HEK293 (cell line): ENCODE measurements around the gene PRSS33.

Source experiments
- CTCF ChIA-PET: fragments of 350-600 bp; formaldehyde crosslinking; extraction: SDS; loops from one replicate; lab custom pipeline; 2021; ENCODE audit warnings: antibody characterized with exemption; lab: Yijun Ruan, JAX
- POLR2A ChIA-PET: fragments of 300-600 bp; formaldehyde crosslinking; extraction: SDS; loops from one replicate; lab custom pipeline; 2020; ENCODE audit warnings: antibody characterized with exemption, inconsistent platforms; lab: Yijun Ruan, JAX
- H3K27ac ChIP-seq: fragments of 200-500 bp; sonication (Bioruptor generic); 2 replicates; pipeline ENCODE4 v1.5.1; 2014; ENCODE audit warnings: low read depth, low read length, control low read depth, inconsistent platforms; ENCODE audit errors: extremely low read depth
- H3K36me3 ChIP-seq, 2 experiments: fragments of 200-500 bp in 1 of 2; sonication (Bioruptor generic) in 1 of 2; 1 replicate in 1 of 2; 2 replicates in 1 of 2; pipeline ENCODE4 v1.5.1; 2014 to 2017; ENCODE audit warnings: inconsistent platforms in 2 of 2, low read length in 2 of 2; ENCODE audit not compliant: control insufficient read depth in 2 of 2, insufficient read depth in 1 of 2
- H3K4me1 ChIP-seq: fragments of 200-500 bp; sonication (Bioruptor generic); 2 replicates; pipeline ENCODE4 v1.5.1; 2014; ENCODE audit warnings: mild to moderate bottlenecking, low read length, inconsistent platforms; ENCODE audit not compliant: control insufficient read depth, insufficient read depth
- H3K4me3 ChIP-seq: 2 replicates; pipeline ENCODE4 v1.5.1; 2011; ENCODE audit warnings: low read depth, mild to moderate bottlenecking, control low read depth, low read length, moderate library complexity
- H3K9me3 ChIP-seq: fragments of 200-500 bp; sonication (Bioruptor generic); 2 replicates; pipeline ENCODE4 v1.5.1; 2014; ENCODE audit warnings: low read depth, low read length, inconsistent platforms; ENCODE audit not compliant: control insufficient read depth, insufficient read depth
- BCL11A ChIP-seq: fragments of 450-650 bp; formaldehyde crosslinking; IDR thresholded peaks from 2 replicates; pipeline ENCODE4 v1.5.1; 2016; ENCODE audit warnings: low read depth, missing biosample characterization, missing genetic modification characterization
- GFI1B ChIP-seq: fragments of 450-650 bp; formaldehyde crosslinking; IDR thresholded peaks from 2 replicates; pipeline ENCODE4 v1.5.1; 2016; ENCODE audit warnings: missing biosample characterization, missing genetic modification characterization
- GLIS2 ChIP-seq: fragments of 450-650 bp; formaldehyde crosslinking; IDR thresholded peaks from 2 replicates; pipeline ENCODE4 v1.5.1; 2016; ENCODE audit warnings: missing biosample characterization, missing genetic modification characterization
- HOXC10 ChIP-seq: sonication (generic); formaldehyde crosslinking; IDR thresholded peaks from 2 replicates; pipeline ENCODE4 v1.8.1; 2023; ENCODE audit warnings: mild to moderate bottlenecking, missing genetic modification reagents
- HOXD13 ChIP-seq: sonication (generic); formaldehyde crosslinking; IDR thresholded peaks from 2 replicates; pipeline ENCODE4 v1.8.0; 2022; ENCODE audit warnings: missing genetic modification reagents, borderline replicate concordance
- MEIS1 ChIP-seq: sonication (generic); formaldehyde crosslinking; IDR thresholded peaks from 2 replicates; pipeline ENCODE4 v1.8.1; 2022; ENCODE audit warnings: missing genetic modification reagents, mild to moderate bottlenecking, borderline replicate concordance
- SETDB1 ChIP-seq: IDR thresholded peaks from one replicate; pipeline ENCODE4 v1.6.1; 2017; ENCODE audit warnings: mild to moderate bottlenecking, low read length, moderate library complexity, mixed read lengths; ENCODE audit not compliant: insufficient read length
- SP2 ChIP-seq: fragments of 450-650 bp; formaldehyde crosslinking; IDR thresholded peaks from 2 replicates; pipeline ENCODE4 v1.5.1; 2016; ENCODE audit warnings: missing biosample characterization, missing genetic modification characterization
- YY1 ChIP-seq: fragments of 450-650 bp; formaldehyde crosslinking; IDR thresholded peaks from 2 replicates; pipeline ENCODE4 v1.5.1; 2018; ENCODE audit warnings: missing biosample characterization, missing genetic modification characterization
- YY2 ChIP-seq: fragments of 450-650 bp; formaldehyde crosslinking; IDR thresholded peaks from 2 replicates; pipeline ENCODE4 v1.5.1; 2016; ENCODE audit warnings: missing biosample characterization, missing genetic modification characterization
- ZBTB21 ChIP-seq: fragments of 450-650 bp; formaldehyde crosslinking; IDR thresholded peaks from 2 replicates; pipeline ENCODE4 v1.5.1; 2017; ENCODE audit warnings: missing biosample characterization, missing genetic modification characterization
- ZNF112 ChIP-seq: fragments of 450-650 bp; formaldehyde crosslinking; IDR thresholded peaks from 2 replicates; pipeline ENCODE4 v1.5.0; 2017; ENCODE audit warnings: missing biosample characterization, missing genetic modification characterization
- ZNF16 ChIP-seq: fragments of 450-650 bp; formaldehyde crosslinking; IDR thresholded peaks from 2 replicates; pipeline ENCODE4 v1.5.1; 2016; ENCODE audit warnings: low read depth, missing biosample characterization, missing genetic modification characterization
- ZNF175 ChIP-seq: fragments of 450-650 bp; formaldehyde crosslinking; IDR thresholded peaks from 2 replicates; pipeline ENCODE4 v1.5.1; 2016; ENCODE audit warnings: missing biosample characterization, missing genetic modification characterization
- ZNF202 ChIP-seq: fragments of 450-650 bp; formaldehyde crosslinking; IDR thresholded peaks from 2 replicates; pipeline ENCODE4 v1.5.1; 2016; ENCODE audit warnings: missing biosample characterization, missing genetic modification characterization, borderline replicate concordance
- ZNF214 ChIP-seq: fragments of 450-650 bp; formaldehyde crosslinking; IDR thresholded peaks from 2 replicates; pipeline ENCODE4 v1.5.1; 2017; ENCODE audit warnings: missing biosample characterization, mild to moderate bottlenecking, missing genetic modification characterization, borderline replicate concordance
- ZNF23 ChIP-seq: fragments of 450-650 bp; formaldehyde crosslinking; IDR thresholded peaks from 2 replicates; pipeline ENCODE4 v1.5.1; 2016; ENCODE audit warnings: missing biosample characterization, missing genetic modification characterization, borderline replicate concordance
- ZNF350 ChIP-seq: fragments of 450-650 bp; formaldehyde crosslinking; IDR thresholded peaks from 2 replicates; pipeline ENCODE4 v1.5.0; 2017; ENCODE audit warnings: missing biosample characterization, mild to moderate bottlenecking, missing genetic modification characterization
- ZNF404 ChIP-seq: fragments of 450-650 bp; formaldehyde crosslinking; IDR thresholded peaks from 2 replicates; pipeline ENCODE4 v1.5.1; 2017; ENCODE audit warnings: missing biosample characterization, missing genetic modification characterization
- ZNF423 ChIP-seq: fragments of 450-650 bp; formaldehyde crosslinking; IDR thresholded peaks from 2 replicates; pipeline ENCODE4 v1.5.1; 2016; ENCODE audit warnings: missing biosample characterization, missing genetic modification characterization
- ZNF571 ChIP-seq: fragments of 450-650 bp; formaldehyde crosslinking; IDR thresholded peaks from 2 replicates; pipeline ENCODE4 v1.5.0; 2017; ENCODE audit warnings: missing biosample characterization, missing genetic modification characterization
- ZNF654 ChIP-seq: fragments of 450-650 bp; formaldehyde crosslinking; IDR thresholded peaks from 2 replicates; pipeline ENCODE4 v1.5.1; 2016; ENCODE audit warnings: low read depth, missing biosample characterization, missing genetic modification characterization
- ZNF660 ChIP-seq: fragments of 450-650 bp; IDR thresholded peaks from 2 replicates; pipeline ENCODE4 v1.5.1; 2018; ENCODE audit warnings: missing biosample characterization, mild to moderate bottlenecking, missing genetic modification characterization
- ZNF777 ChIP-seq: fragments of 450-650 bp; formaldehyde crosslinking; IDR thresholded peaks from 2 replicates; pipeline ENCODE4 v1.5.1; 2017; ENCODE audit warnings: missing biosample characterization, missing genetic modification characterization, borderline replicate concordance
- ZNF837 ChIP-seq: fragments of 450-650 bp; formaldehyde crosslinking; IDR thresholded peaks from 2 replicates; pipeline ENCODE4 v1.5.1; 2016; ENCODE audit warnings: missing biosample characterization, missing genetic modification characterization
- ZSCAN30 ChIP-seq: fragments of 450-650 bp; IDR thresholded peaks from 2 replicates; pipeline ENCODE4 v1.5.1; 2018; ENCODE audit warnings: missing biosample characterization, mild to moderate bottlenecking, missing genetic modification characterization, moderate library complexity
- TF ChIP-seq, protein P1 (sequence below): fragments of 450-650 bp; formaldehyde crosslinking; IDR thresholded peaks from 2 replicates; pipeline ENCODE4 v1.5.1; 2017; ENCODE audit warnings: missing biosample characterization, missing genetic modification characterization
- TF ChIP-seq, protein P2 (sequence below): fragments of 450-650 bp; formaldehyde crosslinking; IDR thresholded peaks from 2 replicates; pipeline ENCODE4 v1.5.1; 2017; ENCODE audit warnings: missing biosample characterization, missing genetic modification characterization
- TF ChIP-seq, protein P3 (sequence below): fragments of 450-650 bp; formaldehyde crosslinking; IDR thresholded peaks from 2 replicates; pipeline ENCODE4 v1.5.1; 2016; ENCODE audit warnings: missing biosample characterization, missing genetic modification characterization
- TF ChIP-seq, protein P4 (sequence below): fragments of 450-650 bp; formaldehyde crosslinking; IDR thresholded peaks from 2 replicates; pipeline ENCODE4 v1.5.1; 2016; ENCODE audit warnings: missing biosample characterization, missing genetic modification characterization

The PRSS33 gene

DNA sequence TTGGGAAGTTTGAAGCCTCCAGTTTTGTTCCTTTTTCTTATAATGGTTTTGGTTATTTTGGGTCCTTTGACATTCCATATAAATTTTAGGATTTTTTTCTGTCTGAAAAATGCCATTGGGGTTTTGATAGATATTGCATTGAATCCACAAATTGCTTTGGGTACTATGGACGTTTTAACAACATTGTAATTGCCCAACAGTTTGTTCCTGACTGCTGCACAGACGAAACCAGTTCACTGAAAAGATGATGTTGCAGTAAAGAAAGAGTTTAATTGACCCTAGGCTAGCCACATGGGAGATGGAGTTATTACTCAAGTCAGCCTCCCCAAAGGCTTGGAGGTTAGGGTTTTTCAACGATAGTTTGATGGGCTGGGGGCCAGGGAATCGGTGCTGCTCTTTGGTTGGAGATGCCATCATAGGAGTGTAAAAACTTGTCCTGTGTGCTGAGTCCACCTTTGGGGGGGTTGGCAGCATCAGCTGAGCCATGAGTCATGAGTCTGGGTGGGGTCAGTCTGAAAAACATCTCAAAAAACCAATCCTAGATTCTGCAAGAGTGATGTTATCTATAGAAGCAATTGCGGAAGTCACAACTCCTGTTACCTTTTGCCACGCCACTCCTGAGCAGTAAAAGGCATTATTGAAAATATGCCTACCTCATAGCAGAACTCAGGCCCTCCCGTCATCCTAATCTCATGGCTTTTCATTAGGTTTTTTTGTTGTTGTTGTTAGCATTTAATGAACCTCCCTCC is 8.2 kb upstream of the PRSS33 start (continued):
- TF ChIP-seq YY1 (tag by site-specific recombination) (no peak), ZNF404 (tag by site-specific recombination) (no peak), GFI1B (tag by site-specific recombination) (peak; percentile 19; the same call in 1 of the 2 replicates), GLIS2 (tag by site-specific recombination) (no peak), SP2 (tag by site-specific recombination) (no peak), ZSCAN30 (tag by site-specific recombination) (no peak), HOXC10 (no peak), ZNF423 (tag by site-specific recombination) (no peak), ZNF16 (tag by site-specific recombination) (no peak), BCL11A (no peak)
- TF ChIP-seq, protein P1, sequence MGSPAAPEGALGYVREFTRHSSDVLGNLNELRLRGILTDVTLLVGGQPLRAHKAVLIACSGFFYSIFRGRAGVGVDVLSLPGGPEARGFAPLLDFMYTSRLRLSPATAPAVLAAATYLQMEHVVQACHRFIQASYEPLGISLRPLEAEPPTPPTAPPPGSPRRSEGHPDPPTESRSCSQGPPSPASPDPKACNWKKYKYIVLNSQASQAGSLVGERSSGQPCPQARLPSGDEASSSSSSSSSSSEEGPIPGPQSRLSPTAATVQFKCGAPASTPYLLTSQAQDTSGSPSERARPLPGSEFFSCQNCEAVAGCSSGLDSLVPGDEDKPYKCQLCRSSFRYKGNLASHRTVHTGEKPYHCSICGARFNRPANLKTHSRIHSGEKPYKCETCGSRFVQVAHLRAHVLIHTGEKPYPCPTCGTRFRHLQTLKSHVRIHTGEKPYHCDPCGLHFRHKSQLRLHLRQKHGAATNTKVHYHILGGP (tag by site-specific recombination) = no peak

DNA sequence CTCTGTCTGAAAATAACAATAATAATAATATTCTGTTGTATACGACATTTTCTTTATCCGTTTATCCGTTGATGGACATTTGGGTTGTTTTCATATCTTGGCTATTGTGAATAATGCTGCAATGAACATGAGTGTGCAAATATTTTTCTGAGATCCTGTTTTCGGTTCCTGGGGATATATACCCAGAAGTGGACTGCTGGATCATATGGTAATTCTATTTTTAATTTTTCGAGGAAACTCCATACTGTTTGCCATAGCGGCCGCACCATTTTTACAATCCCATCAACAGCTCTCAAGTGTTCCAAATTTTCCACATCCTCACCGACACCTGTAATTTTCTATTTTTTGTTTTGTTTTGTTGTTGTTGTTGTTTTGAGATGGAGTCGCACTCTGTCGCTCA is 5.6 kb upstream of the PRSS33 start:
- Histone ChIP-seq H3K4me3 (no peak overlapping the region), H3K9me3 (no peaks in the 10 kb centered on the region), H3K27ac (no peak overlapping the region), H3K36me3 (no peaks in the 10 kb centered on the region), H3K4me1 (peaks cover 8% of the 10 kb centered on the region; the same call in 1 of the 2 replicates)
- ChIA-PET CTCF (no interaction called here), POLR2A (no interaction called here)
- TF ChIP-seq, protein P2, sequence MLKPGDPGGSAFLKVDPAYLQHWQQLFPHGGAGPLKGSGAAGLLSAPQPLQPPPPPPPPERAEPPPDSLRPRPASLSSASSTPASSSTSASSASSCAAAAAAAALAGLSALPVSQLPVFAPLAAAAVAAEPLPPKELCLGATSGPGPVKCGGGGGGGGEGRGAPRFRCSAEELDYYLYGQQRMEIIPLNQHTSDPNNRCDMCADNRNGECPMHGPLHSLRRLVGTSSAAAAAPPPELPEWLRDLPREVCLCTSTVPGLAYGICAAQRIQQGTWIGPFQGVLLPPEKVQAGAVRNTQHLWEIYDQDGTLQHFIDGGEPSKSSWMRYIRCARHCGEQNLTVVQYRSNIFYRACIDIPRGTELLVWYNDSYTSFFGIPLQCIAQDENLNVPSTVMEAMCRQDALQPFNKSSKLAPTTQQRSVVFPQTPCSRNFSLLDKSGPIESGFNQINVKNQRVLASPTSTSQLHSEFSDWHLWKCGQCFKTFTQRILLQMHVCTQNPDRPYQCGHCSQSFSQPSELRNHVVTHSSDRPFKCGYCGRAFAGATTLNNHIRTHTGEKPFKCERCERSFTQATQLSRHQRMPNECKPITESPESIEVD = no peak
- TF ChIP-seq ZNF571 (tag by site-specific recombination) (no peak), ZNF23 (tag by site-specific recombination) (no peak), ZNF175 (tag by site-specific recombination) (no peak), SETDB1 (no peak), MEIS1 (CRISPR knock-in tag) (no peak), ZNF777 (tag by site-specific recombination) (no peak), ZNF214 (tag by site-specific recombination) (no peak), SP2 (tag by site-specific recombination) (no peak), YY2 (tag by site-specific recombination) (no peak), ZNF350 (tag by site-specific recombination) (no peak), ZNF660 (no peak), ZBTB21 (no peak), ZNF202 (tag by site-specific recombination) (no peak), ZNF837 (tag by site-specific recombination) (no peak), ZNF112 (no peak), HOXD13 (no peak), ZNF654 (no peak)
- TF ChIP-seq, protein P3, sequence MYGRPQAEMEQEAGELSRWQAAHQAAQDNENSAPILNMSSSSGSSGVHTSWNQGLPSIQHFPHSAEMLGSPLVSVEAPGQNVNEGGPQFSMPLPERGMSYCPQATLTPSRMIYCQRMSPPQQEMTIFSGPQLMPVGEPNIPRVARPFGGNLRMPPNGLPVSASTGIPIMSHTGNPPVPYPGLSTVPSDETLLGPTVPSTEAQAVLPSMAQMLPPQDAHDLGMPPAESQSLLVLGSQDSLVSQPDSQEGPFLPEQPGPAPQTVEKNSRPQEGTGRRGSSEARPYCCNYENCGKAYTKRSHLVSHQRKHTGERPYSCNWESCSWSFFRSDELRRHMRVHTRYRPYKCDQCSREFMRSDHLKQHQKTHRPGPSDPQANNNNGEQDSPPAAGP (tag by site-specific recombination) = no peak
- TF ChIP-seq, protein P4, sequence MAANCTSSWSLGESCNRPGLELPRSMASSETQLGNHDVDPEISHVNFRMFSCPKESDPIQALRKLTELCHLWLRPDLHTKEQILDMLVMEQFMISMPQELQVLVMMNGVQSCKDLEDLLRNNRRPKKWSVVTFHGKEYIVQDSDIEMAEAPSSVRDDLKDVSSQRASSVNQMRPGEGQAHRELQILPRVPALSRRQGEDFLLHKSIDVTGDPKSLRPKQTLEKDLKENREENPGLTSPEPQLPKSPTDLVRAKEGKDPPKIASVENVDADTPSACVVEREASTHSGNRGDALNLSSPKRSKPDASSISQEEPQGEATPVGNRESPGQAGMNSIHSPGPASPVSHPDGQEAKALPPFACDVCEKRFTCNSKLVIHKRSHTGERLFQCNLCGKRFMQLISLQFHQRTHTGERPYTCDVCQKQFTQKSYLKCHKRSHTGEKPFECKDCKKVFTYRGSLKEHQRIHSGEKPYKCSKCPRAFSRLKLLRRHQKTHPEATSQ (tag by site-specific recombination) = no peak
- TF ChIP-seq, all 188 proteins: peak for 0
